ENCODE results near the gene ACER3.

DNA sequence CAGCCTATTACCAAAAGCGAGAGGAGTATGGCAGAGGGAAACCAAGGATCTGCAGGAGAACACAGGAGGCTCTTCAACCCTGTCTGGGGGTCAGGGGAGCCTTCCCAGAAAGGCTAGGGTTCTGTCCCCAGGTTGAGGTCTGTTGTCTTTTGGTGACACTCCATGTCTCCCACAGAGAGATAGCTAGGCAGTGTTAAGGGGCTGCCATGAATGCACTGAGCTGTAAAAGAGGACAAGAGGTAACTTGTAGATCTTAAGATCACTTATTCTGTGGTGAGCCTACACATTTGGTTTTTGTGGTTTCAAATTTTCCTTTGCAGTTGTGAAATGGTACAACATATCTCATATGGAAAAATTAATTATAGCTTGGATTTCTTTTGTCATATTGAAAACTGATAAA lies 6.0 kb upstream of the ACER3 start:
- TF ChIP-seq, protein P1, sequence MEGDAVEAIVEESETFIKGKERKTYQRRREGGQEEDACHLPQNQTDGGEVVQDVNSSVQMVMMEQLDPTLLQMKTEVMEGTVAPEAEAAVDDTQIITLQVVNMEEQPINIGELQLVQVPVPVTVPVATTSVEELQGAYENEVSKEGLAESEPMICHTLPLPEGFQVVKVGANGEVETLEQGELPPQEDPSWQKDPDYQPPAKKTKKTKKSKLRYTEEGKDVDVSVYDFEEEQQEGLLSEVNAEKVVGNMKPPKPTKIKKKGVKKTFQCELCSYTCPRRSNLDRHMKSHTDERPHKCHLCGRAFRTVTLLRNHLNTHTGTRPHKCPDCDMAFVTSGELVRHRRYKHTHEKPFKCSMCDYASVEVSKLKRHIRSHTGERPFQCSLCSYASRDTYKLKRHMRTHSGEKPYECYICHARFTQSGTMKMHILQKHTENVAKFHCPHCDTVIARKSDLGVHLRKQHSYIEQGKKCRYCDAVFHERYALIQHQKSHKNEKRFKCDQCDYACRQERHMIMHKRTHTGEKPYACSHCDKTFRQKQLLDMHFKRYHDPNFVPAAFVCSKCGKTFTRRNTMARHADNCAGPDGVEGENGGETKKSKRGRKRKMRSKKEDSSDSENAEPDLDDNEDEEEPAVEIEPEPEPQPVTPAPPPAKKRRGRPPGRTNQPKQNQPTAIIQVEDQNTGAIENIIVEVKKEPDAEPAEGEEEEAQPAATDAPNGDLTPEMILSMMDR (conservative IDR thresholded peaks at IDR 0.05; ENCODE audit: low read depth, low read length): no peak
- TF ChIP-seq EZH2 (IDR thresholded peaks at IDR 0.05; ENCODE audit: borderline replicate concordance, low read depth, low read length, poor library complexity, severe bottlenecking): no peak
